WTC11 (cell line): ENCODE data around the gene DTD1. TPM values are rescaled to one million over a fixed set of nuclear protein-coding genes. Genes with fewer than 3 reads are reported as not detected.
A peak's percentile ranks its signal among the peaks of the same experiment; 100 is the strongest.

Experiments used
- ATAC-seq: fragments of 200-7000 bp; cut with Tn5 transposase; 2 replicates; pipeline ENCODE4 v1.10.0; 2021; ENCODE audit warnings: mild to moderate bottlenecking, moderate library complexity
- CTCF ChIA-PET: fragments of 300-600 bp; sonication (Branson Sonifier 250); formaldehyde crosslinking; loops from one replicate; lab custom pipeline; 2021; ENCODE audit warnings: antibody characterized with exemption; lab: Charles Lee
- POLR2A ChIA-PET: fragments of 350-600 bp; sonication (Branson Sonifier 250); formaldehyde crosslinking; loops from one replicate; lab custom pipeline; 2021; ENCODE audit warnings: antibody characterized with exemption; lab: Charles Lee
- DNase-seq: peaks from one replicate; pipeline ENCODE4 v3.0.0; 2021; ENCODE audit warnings: low spot score
- H3K27ac Mint-ChIP-seq: 2 replicates; pipeline ENCODE4 v1.8.0; 2021; ENCODE audit warnings: mixed read lengths
- H3K27me3 Mint-ChIP-seq: 2 replicates; pipeline ENCODE4 v1.8.0; 2021; ENCODE audit warnings: low read depth, mild to moderate bottlenecking, moderate library complexity, mixed read lengths
- H3K36me3 Mint-ChIP-seq: 2 replicates; pipeline ENCODE4 v1.8.0; 2021; ENCODE audit warnings: mixed read lengths
- H3K4me1 Mint-ChIP-seq: 2 replicates; pipeline ENCODE4 v1.8.0; 2022; ENCODE audit warnings: mixed read lengths
- H3K4me3 Mint-ChIP-seq: 2 replicates; pipeline ENCODE4 v1.8.0; 2021; ENCODE audit warnings: mild to moderate bottlenecking, moderate library complexity, mixed read lengths
- H3K9me3 Mint-ChIP-seq: 2 replicates; pipeline ENCODE4 v1.8.0; 2021; ENCODE audit warnings: mixed read lengths
- ATF6 ChIP-seq: sonication (generic); formaldehyde crosslinking; IDR thresholded peaks from 2 replicates; pipeline ENCODE4 v1.8.1; 2023; ENCODE audit warnings: mild to moderate bottlenecking, missing genetic modification reagents
- CTCF ChIP-seq: fragments of 200-600 bp; IDR thresholded peaks from 2 replicates; pipeline ENCODE4 v1.8.0; 2022; ENCODE audit warnings: antibody characterized with exemption
- E2F5 ChIP-seq: sonication (generic); formaldehyde crosslinking; IDR thresholded peaks from 2 replicates; pipeline ENCODE4 v1.8.1; 2022; ENCODE audit warnings: mild to moderate bottlenecking, moderate library complexity, missing genetic modification reagents
- ELF4 ChIP-seq: sonication (generic); formaldehyde crosslinking; IDR thresholded peaks from 2 replicates; pipeline ENCODE4 v1.8.1; 2022; ENCODE audit warnings: low read depth, mild to moderate bottlenecking, moderate library complexity, missing genetic modification reagents
- FOXJ3 ChIP-seq: sonication (generic); formaldehyde crosslinking; IDR thresholded peaks from 2 replicates; pipeline ENCODE4 v1.9.0; 2021; ENCODE audit warnings: missing genetic modification reagents, mild to moderate bottlenecking, borderline replicate concordance
- GABPB1 ChIP-seq: sonication (generic); formaldehyde crosslinking; IDR thresholded peaks from 2 replicates; pipeline ENCODE4 v1.8.1; 2023; ENCODE audit warnings: mild to moderate bottlenecking, missing genetic modification reagents
- HMGA2 ChIP-seq: fragments of 250-450 bp; sonication (Bioruptor Pico); IDR thresholded peaks from 2 replicates; pipeline ENCODE4 v1.4.0; 2021; ENCODE audit warnings: mild to moderate bottlenecking, moderate library complexity
- MAX ChIP-seq: sonication (generic); formaldehyde crosslinking; IDR thresholded peaks from 2 replicates; pipeline ENCODE4 v1.8.0; 2022; ENCODE audit warnings: mild to moderate bottlenecking, missing genetic modification reagents
- MLX ChIP-seq: sonication (generic); formaldehyde crosslinking; IDR thresholded peaks from 2 replicates; pipeline ENCODE4 v1.8.1; 2023; ENCODE audit warnings: mild to moderate bottlenecking, missing genetic modification reagents, moderate library complexity
- NR2C2 ChIP-seq: sonication (generic); formaldehyde crosslinking; IDR thresholded peaks from 2 replicates; pipeline ENCODE4 v1.8.0; 2022; ENCODE audit warnings: mild to moderate bottlenecking, missing genetic modification reagents
- PRRX2 ChIP-seq: fragments of 250-450 bp; sonication (Bioruptor Pico); IDR thresholded peaks from 2 replicates; pipeline ENCODE4 v1.8.0; 2021; ENCODE audit warnings: mild to moderate bottlenecking
- RELA ChIP-seq: sonication (generic); formaldehyde crosslinking; IDR thresholded peaks from 2 replicates; pipeline ENCODE4 v1.8.1; 2022; ENCODE audit warnings: missing genetic modification reagents, mild to moderate bottlenecking, borderline replicate concordance
- SOX15 ChIP-seq: fragments of 250-450 bp; sonication (Bioruptor Pico); IDR thresholded peaks from 2 replicates; pipeline ENCODE4 v1.9.0; 2021; ENCODE audit warnings: mild to moderate bottlenecking
- STAT6 ChIP-seq: sonication (generic); formaldehyde crosslinking; conservative IDR thresholded peaks from 2 replicates; pipeline ENCODE4 v1.8.1; 2023; ENCODE audit warnings: mild to moderate bottlenecking, low read depth, missing genetic modification reagents, moderate library complexity
- USF2 ChIP-seq: sonication (generic); formaldehyde crosslinking; IDR thresholded peaks from 2 replicates; pipeline ENCODE4 v1.8.1; 2023; ENCODE audit warnings: mild to moderate bottlenecking, missing genetic modification reagents, moderate library complexity
- ZMAT4 ChIP-seq: fragments of 250-450 bp; sonication (Bioruptor Pico); IDR thresholded peaks from 2 replicates; pipeline ENCODE4 v1.9.0; 2021; ENCODE audit warnings: mild to moderate bottlenecking
- ZSCAN18 ChIP-seq: fragments of 250-450 bp; sonication (Bioruptor Pico); IDR thresholded peaks from 2 replicates; pipeline ENCODE4 v2.1.2; 2022; ENCODE audit warnings: mild to moderate bottlenecking, moderate library complexity
- total RNA-seq: library from RNA; stranded (reverse); gene quantifications from 3 replicates; pipeline ENCODE4 v1.2.3, GENCODE V29; 2021

Gene DTD1
- total RNA-seq, 1 experiment from 2014 or later, result 71.1 TPM

GRCh38 chr20:18647777-18648176 is 59.9 kb downstream of the DTD1 start (continued):
- no peak for TF ChIP-seq ATF6 (CRISPR knock-in tag)
- TF ChIP-seq ELF4 (CRISPR knock-in tag), result no peak
- TF ChIP-seq RELA (CRISPR knock-in tag), result no peak
- TF ChIP-seq STAT6 (CRISPR knock-in tag), result no peak
- no peak for TF ChIP-seq E2F5 (CRISPR knock-in tag)
- no peak for TF ChIP-seq NR2C2 (CRISPR knock-in tag)
- TF ChIP-seq MAX (CRISPR knock-in tag), result no peak

GRCh38 chr20:18650224-18650623 is 62.4 kb downstream of the DTD1 start:
- no peak for ATAC-seq
- H3K36me3 Mint-ChIP-seq, result no peaks in the 10 kb centered on the region
- peaks cover 7% of the 10 kb centered on the region for H3K4me1 Mint-ChIP-seq
- TF ChIP-seq ZMAT4, result no peak
- H3K9me3 Mint-ChIP-seq, result no peaks in the 10 kb centered on the region
- no peaks in the 10 kb centered on the region for H3K27me3 Mint-ChIP-seq
- ChIA-PET POLR2A (no interaction called here), CTCF (interaction anchor here (1.9 kb wide), 1 partner anchor 17 kb away, joined by 7 read pairs; no protein-coding TSS in a partner anchor)
- DNase-seq, result no peak
- no peak overlapping the region for H3K27ac Mint-ChIP-seq
- no peak overlapping the region for H3K4me3 Mint-ChIP-seq

- no peaks in the 10 kb centered on the region for H3K27me3 Mint-ChIP-seq
- POLR2A ChIA-PET, result no interaction called here
- no peak overlapping the region for H3K27ac Mint-ChIP-seq
- CTCF ChIA-PET, result interaction anchor here (1.4 kb wide), 1 partner anchor 22 kb away, joined by 3 read pairs; no protein-coding TSS in a partner anchor
- no peaks in the 10 kb centered on the region for H3K4me1 Mint-ChIP-seq
- no peak for ATAC-seq
- no peaks in the 10 kb centered on the region for H3K36me3 Mint-ChIP-seq
- DNase-seq, result no peak
- no peaks in the 10 kb centered on the region for H3K9me3 Mint-ChIP-seq
- TF ChIP-seq GABPB1 (CRISPR knock-in tag) (no peak), USF2 (CRISPR knock-in tag) (0 out of 2 replicates have a peak, but pooled peaks have one; percentile 17)
- no peak overlapping the region for H3K4me3 Mint-ChIP-seq
Measured at GRCh38 chr20:18653736-18654447, 66.0 kb downstream of the DTD1 start.

- Mint-ChIP-seq H3K36me3 (no peaks in the 10 kb centered on the region), H3K27me3 (no peaks in the 10 kb centered on the region), H3K4me1 (no peaks in the 10 kb centered on the region), H3K9me3 (no peaks in the 10 kb centered on the region), H3K4me3 (no peak overlapping the region), H3K27ac (no peak overlapping the region)
- no peak for DNase-seq
- POLR2A ChIA-PET, result no interaction called here
- no peak for ATAC-seq
- CTCF ChIA-PET, result interaction anchor here (0.5 to 1.4 kb wide), 2 partner anchors 22 to 223 kb away, joined by 3 read pairs; no protein-coding TSS in a partner anchor
- no peak for TF ChIP-seq HMGA2 (CRISPR knock-in tag)
- no peak for TF ChIP-seq USF2 (CRISPR knock-in tag)
- TF ChIP-seq MLX (CRISPR knock-in tag), result no peak
- TF ChIP-seq SOX15 (CRISPR knock-in tag), result no peak
- no peak for TF ChIP-seq FOXJ3 (CRISPR knock-in tag)
- TF ChIP-seq ZSCAN18 (CRISPR knock-in tag), result no peak
- TF ChIP-seq PRRX2 (CRISPR knock-in tag), result no peak
- no peak for TF ChIP-seq CTCF
Measured at GRCh38 chr20:18654448-18654773, 66.6 kb downstream of the DTD1 start.
